Body of pancreas (tissue), 4 donors: ENCODE data around the gene PLAC1. TPM values are rescaled to one million over a fixed set of nuclear protein-coding genes. Genes with fewer than 3 reads are reported as not detected.

ENCODE experiments used
- ATAC-seq: fragments of 150-250 bp; one replicate; pipeline ENCODE4 v1.9.1; 2016
- DNase-seq, 4 donors: peaks; one replicate each; pipeline ENCODE4 v3.0.0-alpha.2; 2019
- H3K27ac ChIP-seq, 4 donors: fragments of 200-600 bp; sonication (generic); 1 replicate in 3 of 4; 2 replicates in 1 of 4; pipeline versions ENCODE4 v1.5.1 to v1.6.1; 2016 to 2019; ENCODE audit warnings: mild to moderate bottlenecking in 1 of 4, mixed read lengths in 1 of 4, moderate library complexity in 1 of 4
- H3K27me3 ChIP-seq, 2 donors: fragments of 200-600 bp; sonication (generic); one replicate each; pipeline ENCODE4 v1.6.0; 2016; ENCODE audit warnings: mild to moderate bottlenecking in 1 of 2
- H3K36me3 ChIP-seq, 2 donors: fragments of 200-600 bp; sonication (generic); replicated peaks in 1 of 2; 2 replicates each; pipeline ENCODE4 v1.5.1; 2016; ENCODE audit warnings: low read depth in 2 of 2; ENCODE audit not compliant: insufficient read depth in 1 of 2
- H3K4me1 ChIP-seq: fragments of 200-600 bp; sonication (generic); one replicate; pipeline ENCODE4 v1.6.0; 2016
- H3K4me3 ChIP-seq, 2 donors: fragments of 200-600 bp; sonication (generic); 1 replicate in 1 of 2; 2 replicates in 1 of 2; pipeline ENCODE4 v1.5.1; 2016 to 2019
- H3K9me3 ChIP-seq, 3 donors: fragments of 200-600 bp; sonication (generic); 1 replicate in 2 of 3; 2 replicates in 1 of 3; pipeline ENCODE4 v1.5.1; 2016
- POLR2A ChIP-seq, 3 donors: fragments of 450-650 bp; IDR thresholded peaks; one replicate each; pipeline ENCODE4 v1.6.1; 2016; ENCODE audit warnings: antibody characterized with exemption in 3 of 3, mild to moderate bottlenecking in 2 of 3
- WGBS, 2 donors: methylation state at CpG; one replicate each; pipeline ENCODE4 v1.1.5; 2017; 5-methylcytosine and 5-hydroxymethylcytosine counted together
- intact Hi-C: fragments of 100-400 bp; cut with DNase I; formaldehyde crosslinking; loops from one replicate; pipeline ENCODE4 v1.15.1; 2023
- total RNA-seq, 2 donors: library from RNA; depleted of rRNA; stranded (reverse); fragments of >200 nt; gene quantifications; one replicate each; pipeline ENCODE4 v1.1.0, GENCODE V29; 2016
- TF ChIP-seq, protein P1 (sequence below), 7 experiments: fragments of 450-650 bp in 4 of 7; fragments of 200-600 bp in 3 of 7; sonication (generic) in 3 of 7; IDR thresholded peaks; one replicate each; pipeline ENCODE4 v1.5.1; 2016 to 2019; ENCODE audit warnings: antibody characterized with exemption in 7 of 7

The PLAC1 gene
- total RNA-seq, 2 donors from 2014 or later: not detected

DNA sequence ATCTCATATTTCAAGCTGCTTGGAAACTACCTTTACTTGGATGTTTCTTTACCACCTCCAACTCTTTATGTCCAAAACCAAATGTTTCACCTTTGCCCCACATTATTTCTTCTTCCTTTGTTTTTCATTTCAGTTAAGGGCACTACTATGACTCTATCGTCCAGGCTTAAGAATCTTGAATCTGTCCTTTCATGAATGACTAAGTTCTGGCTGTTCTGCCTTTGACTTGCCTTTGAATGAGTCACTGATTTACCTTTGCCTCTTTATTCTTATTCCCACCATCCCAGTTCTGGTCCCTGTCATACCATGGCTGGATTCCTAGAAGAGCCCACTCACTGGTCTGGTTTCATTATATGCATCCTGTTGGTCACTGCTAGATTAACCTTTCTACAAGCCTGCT, 30.6 kb upstream of the PLAC1 start:
- H3K27ac ChIP-seq: no peak overlapping the region
- H3K36me3 ChIP-seq: no peaks in the 10 kb centered on the region
- no peaks in the 10 kb centered on the region for H3K4me1 ChIP-seq
- no peak overlapping the region for H3K4me3 ChIP-seq
- H3K27me3 ChIP-seq: no peaks in the 10 kb centered on the region
- ATAC-seq: no peak
- 75 to 78% methylated on average over 1 of the region's 1 CpG for WGBS, 2 donors
- intact Hi-C loops: no loop called here
- H3K9me3 ChIP-seq: no peaks in the 10 kb centered on the region
- no peak for TF ChIP-seq POLR2A (IDR thresholded peaks at IDR 0.05)
- TF ChIP-seq, protein P1, sequence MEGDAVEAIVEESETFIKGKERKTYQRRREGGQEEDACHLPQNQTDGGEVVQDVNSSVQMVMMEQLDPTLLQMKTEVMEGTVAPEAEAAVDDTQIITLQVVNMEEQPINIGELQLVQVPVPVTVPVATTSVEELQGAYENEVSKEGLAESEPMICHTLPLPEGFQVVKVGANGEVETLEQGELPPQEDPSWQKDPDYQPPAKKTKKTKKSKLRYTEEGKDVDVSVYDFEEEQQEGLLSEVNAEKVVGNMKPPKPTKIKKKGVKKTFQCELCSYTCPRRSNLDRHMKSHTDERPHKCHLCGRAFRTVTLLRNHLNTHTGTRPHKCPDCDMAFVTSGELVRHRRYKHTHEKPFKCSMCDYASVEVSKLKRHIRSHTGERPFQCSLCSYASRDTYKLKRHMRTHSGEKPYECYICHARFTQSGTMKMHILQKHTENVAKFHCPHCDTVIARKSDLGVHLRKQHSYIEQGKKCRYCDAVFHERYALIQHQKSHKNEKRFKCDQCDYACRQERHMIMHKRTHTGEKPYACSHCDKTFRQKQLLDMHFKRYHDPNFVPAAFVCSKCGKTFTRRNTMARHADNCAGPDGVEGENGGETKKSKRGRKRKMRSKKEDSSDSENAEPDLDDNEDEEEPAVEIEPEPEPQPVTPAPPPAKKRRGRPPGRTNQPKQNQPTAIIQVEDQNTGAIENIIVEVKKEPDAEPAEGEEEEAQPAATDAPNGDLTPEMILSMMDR (IDR thresholded peaks at IDR 0.05): no peak
- DNase-seq: no peak

DNA sequence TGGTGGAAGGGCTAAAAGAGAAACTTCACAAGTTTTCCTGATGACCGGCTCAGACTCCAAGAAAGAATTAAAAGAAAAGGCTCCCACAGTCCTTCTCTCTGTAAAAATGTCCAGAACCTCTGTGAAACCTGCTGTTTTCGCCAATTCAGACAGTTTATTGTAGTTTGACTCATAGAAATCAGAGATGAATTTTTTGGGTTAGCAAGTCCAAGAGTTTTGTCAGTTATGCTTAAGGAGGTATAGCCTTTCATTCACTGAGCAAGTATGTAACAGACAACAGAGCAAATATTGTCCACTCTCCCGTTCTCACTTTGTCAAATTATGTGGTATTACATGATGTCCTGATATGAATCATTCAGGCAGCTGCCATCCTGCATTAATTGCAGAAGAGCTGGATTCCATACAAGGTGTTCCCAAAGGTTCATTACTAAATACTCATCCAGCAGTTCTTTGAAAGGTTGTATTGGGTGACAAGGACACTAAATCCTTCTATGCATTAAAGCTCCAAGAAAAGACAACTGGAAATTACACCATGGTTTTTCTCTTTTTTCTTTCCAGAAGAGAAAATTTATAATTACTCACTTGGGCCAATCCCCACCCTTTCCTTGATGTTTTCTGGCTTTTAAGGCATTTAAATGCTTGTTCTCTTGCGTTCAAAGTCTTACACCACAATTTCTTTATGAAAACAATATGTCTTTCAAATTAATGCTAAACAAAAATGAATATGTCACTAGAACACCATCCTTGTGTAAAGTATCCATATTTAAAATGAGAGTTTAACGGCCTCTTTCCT, 30.0 kb upstream of the PLAC1 start:
- TF ChIP-seq POLR2A (IDR thresholded peaks at IDR 0.05): no peak
- TF ChIP-seq, protein P1 (IDR thresholded peaks at IDR 0.05): no peak
- no peak for DNase-seq
- 83% methylated on average over 5 of the region's 5 CpGs for WGBS, 2 donors
- H3K36me3 ChIP-seq: no peaks in the 10 kb centered on the region
- H3K27me3 ChIP-seq: no peaks in the 10 kb centered on the region
- H3K27ac ChIP-seq: no peak overlapping the region
- H3K4me3 ChIP-seq: no peak overlapping the region
- ATAC-seq: no peak
- H3K4me1 ChIP-seq: no peaks in the 10 kb centered on the region
- H3K9me3 ChIP-seq: no peaks in the 10 kb centered on the region
- intact Hi-C loops: no loop called here

DNA sequence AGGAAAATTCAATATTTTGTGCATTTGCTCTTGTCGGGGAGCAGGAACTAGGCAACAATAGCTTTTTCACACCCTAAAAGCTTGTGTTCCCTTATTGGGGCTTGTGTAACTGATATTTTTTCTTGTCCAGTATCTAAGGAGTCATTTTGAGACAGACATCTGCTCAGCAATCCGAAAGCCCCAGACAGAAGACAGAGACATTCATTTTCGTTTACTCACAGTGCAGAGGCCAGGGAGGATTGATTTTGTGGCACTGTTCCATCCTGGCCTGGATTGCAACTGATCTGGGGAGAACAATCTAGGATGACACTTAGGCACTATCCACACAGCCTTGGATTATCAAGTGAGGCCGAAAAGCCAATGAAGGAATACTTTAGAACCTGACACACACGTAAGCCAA, 27.4 kb upstream of the PLAC1 start:
- Histone ChIP-seq H3K27me3 (no peaks in the 10 kb centered on the region), H3K27ac (no peak overlapping the region), H3K4me1 (no peaks in the 10 kb centered on the region), H3K4me3 (no peak overlapping the region), H3K36me3 (no peaks in the 10 kb centered on the region), H3K9me3 (no peaks in the 10 kb centered on the region)
- intact Hi-C loops: no loop called here
- DNase-seq (no peak), ATAC-seq (no peak)
- TF ChIP-seq POLR2A (IDR thresholded peaks at IDR 0.05): no peak
- TF ChIP-seq, protein P1 (IDR thresholded peaks at IDR 0.05): no peak
- 85 to 87% methylated on average over 3 to 5 of the region's 5 CpGs for WGBS, 2 donors

DNA sequence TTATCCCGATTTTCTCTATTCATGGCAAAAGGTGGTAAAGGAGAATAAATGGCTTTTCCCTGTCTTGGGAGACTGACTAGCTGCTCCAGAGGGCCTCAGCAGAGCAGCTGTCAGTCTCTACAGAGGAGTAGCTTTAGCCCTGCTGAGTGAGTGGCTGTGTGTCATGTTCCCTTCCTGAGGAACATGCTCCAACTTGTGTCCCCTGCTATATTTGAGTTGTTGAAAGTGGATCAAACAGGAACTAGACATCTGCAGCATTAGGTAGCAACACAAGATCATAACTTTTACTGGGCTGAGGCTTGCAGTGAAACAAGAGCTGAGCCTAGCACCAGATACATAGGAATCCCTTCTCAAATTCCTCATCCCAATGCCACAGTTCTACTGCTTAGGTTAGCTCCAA, 26.7 kb upstream of the PLAC1 start:
- Histone ChIP-seq H3K9me3 (no peaks in the 10 kb centered on the region), H3K4me3 (no peak overlapping the region), H3K27ac (no peak overlapping the region), H3K36me3 (no peaks in the 10 kb centered on the region), H3K4me1 (no peaks in the 10 kb centered on the region), H3K27me3 (no peaks in the 10 kb centered on the region)
- WGBS, 2 donors: 56 to 100% methylated on average over 1 of the region's 1 CpG
- no peak for ATAC-seq
- no peak for DNase-seq
- intact Hi-C loops: no loop called here
- TF ChIP-seq, protein P1 (IDR thresholded peaks at IDR 0.05): no peak
- no peak for TF ChIP-seq POLR2A (IDR thresholded peaks at IDR 0.05)
